Left lung (tissue), 10 donors: Measurements from ENCODE around the gene TTLL8. TPM values are rescaled to one million over a fixed set of nuclear protein-coding genes. Genes with fewer than 3 reads are reported as not detected.

Source experiments
- ATAC-seq: fragments of 200-7000 bp; cut with Tn5 transposase; one replicate; pipeline ENCODE4 v1.9.1; 2020; ENCODE audit warnings: moderate library complexity
- DNase-seq, 4 donors: peaks; one replicate each; pipeline ENCODE4 v3.0.0-alpha.2; 2013 to 2020
- H3K27ac ChIP-seq, 2 donors: fragments of 200-600 bp; sonication (generic) in 1 of 2; one replicate each; pipeline versions ENCODE4 v1.5.0 to v1.8.0; 2020 to 2021
- H3K27me3 ChIP-seq, 2 donors: fragments of 200-600 bp; sonication (generic) in 1 of 2; one replicate each; pipeline versions ENCODE4 v1.5.0 to v1.8.0; 2020 to 2021
- H3K36me3 ChIP-seq, 2 donors: fragments of 200-600 bp; sonication (generic) in 1 of 2; one replicate each; pipeline versions ENCODE4 v1.5.0 to v1.8.0; 2020 to 2021
- H3K4me1 ChIP-seq, 2 donors: fragments of 200-600 bp; one replicate each; pipeline ENCODE4 v1.8.0; 2021
- H3K4me3 ChIP-seq, 2 donors: fragments of 200-600 bp; sonication (generic) in 1 of 2; one replicate each; pipeline versions ENCODE4 v1.5.0 to v1.8.0; 2020 to 2021; ENCODE audit warnings: mild to moderate bottlenecking in 1 of 2
- H3K9me3 ChIP-seq, 2 donors: fragments of 200-600 bp; sonication (generic) in 1 of 2; one replicate each; pipeline versions ENCODE4 v1.5.0 to v1.8.0; 2020 to 2021
- intact Hi-C, 2 donors: fragments of 100-400 bp; cut with DNase I; formaldehyde crosslinking; loops; one replicate each; pipeline versions ENCODE4 v1.11.2 to v1.14.2; 2022
- polyA plus RNA-seq, 6 donors: library from polyadenylated mRNA; unstranded; fragments of 120-200 nt; gene quantifications; one replicate each; pipeline ENCODE4 v1.2.1, GENCODE V29; 2013; ENCODE audit not compliant: insufficient read length in 6 of 6
- total RNA-seq, 2 donors: library from RNA; stranded (reverse); fragmentation: NEBNext Ultra II Directional; extraction: Animal tissue kit (Norgen Biotek cat#: 25700); gene quantifications; one replicate each; pipeline ENCODE4 v1.2.1, GENCODE V29; 2021
- TF ChIP-seq, protein P1 (sequence below), 2 donors: fragments of 200-600 bp; sonication (generic) in 1 of 2; IDR thresholded peaks; one replicate each; pipeline versions ENCODE4 v1.5.0 to v1.8.0; 2021; ENCODE audit warnings: antibody characterized with exemption in 2 of 2
- donor health status: DM: no; HTN: yes; CAD: no.
- donor health status: DM: no; HTN: no; CAD: no.

Gene TTLL8
- total and polyA plus RNA-seq, 8 donors: not detected

- no peak for ATAC-seq
Measured at GRCh38 chr22:49973018-49973961, 84.8 kb downstream of the TTLL8 start.

GRCh38 chr22:49972163-49973017 lies 85.7 kb downstream of the TTLL8 start:
- intact Hi-C loops: no loop called here
- Histone ChIP-seq H3K36me3 (peaks cover 0 to 5% of the 10 kb centered on the region in 2 donors), H3K27ac (peak overlapping the region in 1 of 2 donors; percentile 96), H3K4me1 (peaks cover 8 to 61% of the 10 kb centered on the region in 2 donors), H3K9me3 (no peaks in the 10 kb centered on the region), H3K4me3 (peak overlapping the region in 1 of 2 donors; percentile 57), H3K27me3 (peaks cover 0 to 8% of the 10 kb centered on the region in 2 donors)
- DNase-seq (peak in 2 of 4 donors; percentile 39 to 81), ATAC-seq (no peak)
- TF ChIP-seq, protein P1, sequence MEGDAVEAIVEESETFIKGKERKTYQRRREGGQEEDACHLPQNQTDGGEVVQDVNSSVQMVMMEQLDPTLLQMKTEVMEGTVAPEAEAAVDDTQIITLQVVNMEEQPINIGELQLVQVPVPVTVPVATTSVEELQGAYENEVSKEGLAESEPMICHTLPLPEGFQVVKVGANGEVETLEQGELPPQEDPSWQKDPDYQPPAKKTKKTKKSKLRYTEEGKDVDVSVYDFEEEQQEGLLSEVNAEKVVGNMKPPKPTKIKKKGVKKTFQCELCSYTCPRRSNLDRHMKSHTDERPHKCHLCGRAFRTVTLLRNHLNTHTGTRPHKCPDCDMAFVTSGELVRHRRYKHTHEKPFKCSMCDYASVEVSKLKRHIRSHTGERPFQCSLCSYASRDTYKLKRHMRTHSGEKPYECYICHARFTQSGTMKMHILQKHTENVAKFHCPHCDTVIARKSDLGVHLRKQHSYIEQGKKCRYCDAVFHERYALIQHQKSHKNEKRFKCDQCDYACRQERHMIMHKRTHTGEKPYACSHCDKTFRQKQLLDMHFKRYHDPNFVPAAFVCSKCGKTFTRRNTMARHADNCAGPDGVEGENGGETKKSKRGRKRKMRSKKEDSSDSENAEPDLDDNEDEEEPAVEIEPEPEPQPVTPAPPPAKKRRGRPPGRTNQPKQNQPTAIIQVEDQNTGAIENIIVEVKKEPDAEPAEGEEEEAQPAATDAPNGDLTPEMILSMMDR (IDR thresholded peaks at IDR 0.05): no peak

More at GRCh38 chr22:49973018-49973961, 84.8 kb downstream of the TTLL8 start:
- peaks cover 0 to 8% of the 10 kb centered on the region in 2 donors for H3K27me3 ChIP-seq
- H3K4me1 ChIP-seq: peaks cover 7 to 52% of the 10 kb centered on the region in 2 donors
- TF ChIP-seq, protein P1 (IDR thresholded peaks at IDR 0.05): no peak
- no peak overlapping the region for H3K27ac ChIP-seq
- no peak for DNase-seq
- no peaks in the 10 kb centered on the region for H3K9me3 ChIP-seq
- intact Hi-C loops: no loop called here
- peaks cover 0 to 2% of the 10 kb centered on the region in 2 donors for H3K36me3 ChIP-seq
- H3K4me3 ChIP-seq: no peak overlapping the region

- Histone ChIP-seq H3K4me3 (peak overlapping the region; percentile 33 to 57), H3K27me3 (peaks cover 0 to 8% of the 10 kb centered on the region in 2 donors), H3K27ac (peak overlapping the region; percentile 76 to 96), H3K9me3 (no peaks in the 10 kb centered on the region), H3K4me1 (peaks cover 17 to 69% of the 10 kb centered on the region in 2 donors), H3K36me3 (peaks cover 0 to 5% of the 10 kb centered on the region in 2 donors)
- ATAC-seq: peak; percentile 65
- DNase-seq: peak in 2 of 4 donors; percentile 87 to 98
- intact Hi-C loops: no loop called here
- TF ChIP-seq, protein P1 (IDR thresholded peaks at IDR 0.05): peak in 1 of 2 donors; percentile 9
Measured at GRCh38 chr22:49971232-49972162, 86.6 kb downstream of the TTLL8 start.

- H3K4me1 ChIP-seq: peaks cover 24 to 69% of the 10 kb centered on the region in 2 donors
- TF ChIP-seq, protein P1 (IDR thresholded peaks at IDR 0.05): no peak
- H3K4me3 ChIP-seq: peak overlapping the region; percentile 33 to 57
- intact Hi-C loops: no loop called here
- peaks cover 0 to 7% of the 10 kb centered on the region in 2 donors for H3K36me3 ChIP-seq
- DNase-seq: peak in 3 of 4 donors; percentile 87 to 99 (median 97)
- ATAC-seq: peak; percentile 89
- peak overlapping the region; percentile 76 to 96 for H3K27ac ChIP-seq
- H3K27me3 ChIP-seq: peaks cover 0 to 8% of the 10 kb centered on the region in 2 donors
- H3K9me3 ChIP-seq: no peaks in the 10 kb centered on the region
Measured at GRCh38 chr22:49970528-49971231, 87.4 kb downstream of the TTLL8 start.
